ENCODE measurements around the gene PLPP2. TPM values are rescaled to one million over a fixed set of nuclear protein-coding genes. Genes with fewer than 3 reads are reported as not detected.

PLPP2 gene
- total RNA-seq, 4 donors from 2014 or later: 6.7 to 31.7 (median 22.3) TPM

- Histone ChIP-seq H3K4me3 (replicated peaks in 1 of 3) (no peak overlapping the region), H3K27ac (no peak overlapping the region), H3K36me3 (peaks cover 0 to 8% of the 10 kb centered on the region in 2 donors), H3K27me3 (no peaks in the 10 kb centered on the region), H3K4me1 (no peaks in the 10 kb centered on the region), H3K9me3 (no peaks in the 10 kb centered on the region)
- intact Hi-C loops (cut with DNase I): no loop called here
- TF ChIP-seq CTCF (IDR thresholded peaks at IDR 0.05) (no peak), POLR2A (IDR thresholded peaks at IDR 0.05) (no peak)
- WGBS, 2 donors: 79 to 82% methylated on average over 12 to 20 of the region's 20 CpGs
- DNase-seq: no peak
Measured at GRCh38 chr19:336067-336614, 44.9 kb upstream of the PLPP2 start.

- TF ChIP-seq POLR2A (IDR thresholded peaks at IDR 0.05) (no peak), CTCF (IDR thresholded peaks at IDR 0.05) (no peak)
- WGBS, 2 donors: 92 to 95% methylated on average over 12 to 16 of the region's 21 CpGs
- no peak for DNase-seq
Measured at GRCh38 chr19:335486-336066, 44.4 kb upstream of the PLPP2 start.

GRCh38 chr19:335072-335471, 43.9 kb upstream of the PLPP2 start:
- intact Hi-C loops (cut with DNase I): no loop called here
- 91 to 95% methylated on average over 8 to 9 of the region's 9 CpGs for WGBS, 2 donors

More at GRCh38 chr19:335486-336066, 44.4 kb upstream of the PLPP2 start:
- H3K9me3 ChIP-seq: no peaks in the 10 kb centered on the region
- no peak overlapping the region for H3K4me3 ChIP-seq (replicated peaks in 1 of 3)
- peaks cover 3 to 11% of the 10 kb centered on the region in 2 donors for H3K36me3 ChIP-seq
- no peak overlapping the region for H3K27ac ChIP-seq
- H3K27me3 ChIP-seq: no peaks in the 10 kb centered on the region
- intact Hi-C loops (cut with DNase I): no loop called here
- H3K4me1 ChIP-seq: no peaks in the 10 kb centered on the region

GRCh38 chr19:334296-335071, 43.3 kb upstream of the PLPP2 start:
- 95% methylated on average over 15 to 19 of the region's 19 CpGs for WGBS, 2 donors
- H3K9me3 ChIP-seq: no peaks in the 10 kb centered on the region
- H3K4me3 ChIP-seq (replicated peaks in 1 of 3): no peak overlapping the region
- no peak for TF ChIP-seq CTCF (IDR thresholded peaks at IDR 0.05)
- no peak for TF ChIP-seq POLR2A (IDR thresholded peaks at IDR 0.05)
- no peak overlapping the region for H3K27ac ChIP-seq
- DNase-seq: no peak
- H3K4me1 ChIP-seq: no peaks in the 10 kb centered on the region
- intact Hi-C loops (cut with DNase I): no loop called here
- H3K36me3 ChIP-seq: peaks cover 13 to 14% of the 10 kb centered on the region in 2 donors
- no peaks in the 10 kb centered on the region for H3K27me3 ChIP-seq

More at GRCh38 chr19:335072-335471, 43.9 kb upstream of the PLPP2 start:
- H3K27ac ChIP-seq: no peak overlapping the region
- DNase-seq: no peak
- no peak for TF ChIP-seq CTCF (IDR thresholded peaks at IDR 0.05)
- TF ChIP-seq POLR2A (IDR thresholded peaks at IDR 0.05): no peak
- no peak overlapping the region for H3K4me3 ChIP-seq (replicated peaks in 1 of 3)
- no peaks in the 10 kb centered on the region for H3K9me3 ChIP-seq
- no peaks in the 10 kb centered on the region for H3K27me3 ChIP-seq
- no peaks in the 10 kb centered on the region for H3K4me1 ChIP-seq
- H3K36me3 ChIP-seq: peaks cover 8 to 13% of the 10 kb centered on the region in 2 donors

- Histone ChIP-seq H3K9me3 (no peaks in the 10 kb centered on the region), H3K27ac (no peak overlapping the region), H3K4me3 (replicated peaks in 1 of 3) (no peak overlapping the region), H3K36me3 (peaks cover 49 to 50% of the 10 kb centered on the region in 2 donors), H3K27me3 (no peaks in the 10 kb centered on the region), H3K4me1 (no peaks in the 10 kb centered on the region)
- intact Hi-C loops (cut with DNase I): no loop called here
- no peak for TF ChIP-seq POLR2A (IDR thresholded peaks at IDR 0.05)
- TF ChIP-seq CTCF (IDR thresholded peaks at IDR 0.05): no peak
- DNase-seq: no peak
- WGBS, 2 donors: 97 to 99% methylated on average over 8 of the region's 8 CpGs
Measured at GRCh38 chr19:330503-330902, 39.3 kb upstream of the PLPP2 start.
